CD4-positive, alpha-beta T cell treated with Interleukin-10 for 1 hour (primary cell): ENCODE results near the gene BIK.

Source experiments
- DNase-seq: peaks from one replicate; pipeline ENCODE4 v3.0.0-alpha.2; 2020

Gene BIK

GRCh38 chr22:43106302-43106701 is 4.2 kb upstream of the BIK start:
- no peak for DNase-seq

GRCh38 chr22:43109511-43109910 is 1.0 kb upstream of the BIK start:
- no peak for DNase-seq

- no peak for DNase-seq
Measured at GRCh38 chr22:43109921-43110443, 568 bp upstream of the BIK start.

GRCh38 chr22:43110927-43111623 is 525 bp downstream of the BIK start:
- peak; percentile 52 for DNase-seq

- DNase-seq, result no peak
Measured at GRCh38 chr22:43113526-43114251, 3.1 kb downstream of the BIK start.

- DNase-seq, result no peak
Measured at GRCh38 chr22:43114958-43115357, 4.4 kb downstream of the BIK start.

- no peak for DNase-seq
Measured at GRCh38 chr22:43116932-43117331, 6.4 kb downstream of the BIK start.

- DNase-seq, result no peak
Measured at GRCh38 chr22:43118024-43118849, 7.7 kb downstream of the BIK start.

- no peak for DNase-seq
Measured at GRCh38 chr22:43118953-43119458, 8.5 kb downstream of the BIK start.

- no peak for DNase-seq
Measured at GRCh38 chr22:43126501-43127165, 16.1 kb downstream of the BIK start.

GRCh38 chr22:43127166-43127908 is 16.8 kb downstream of the BIK start:
- DNase-seq, result no peak

- no peak for DNase-seq
Measured at GRCh38 chr22:43128116-43128515, 17.6 kb downstream of the BIK start.

GRCh38 chr22:43128928-43129424 is 18.4 kb downstream of the BIK start:
- no peak for DNase-seq

GRCh38 chr22:43129426-43130425 is 19.2 kb downstream of the BIK start:
- no peak for DNase-seq

GRCh38 chr22:43131773-43132501 is 21.4 kb downstream of the BIK start:
- no peak for DNase-seq

GRCh38 chr22:43133401-43133800 is 22.9 kb downstream of the BIK start:
- DNase-seq, result no peak

GRCh38 chr22:43134553-43134952 is 24.0 kb downstream of the BIK start:
- DNase-seq, result no peak

GRCh38 chr22:43135565-43135964 is 25.0 kb downstream of the BIK start:
- DNase-seq, result no peak

GRCh38 chr22:43136255-43136654 is 25.7 kb downstream of the BIK start:
- DNase-seq, result peak; percentile 47

GRCh38 chr22:43136801-43137200 is 26.3 kb downstream of the BIK start:
- DNase-seq, result no peak
